ENCODE measurements around the gene OPRL1.
A peak's percentile ranks its signal among the peaks of the same experiment; 100 is the strongest.

OPRL1 gene

DNA sequence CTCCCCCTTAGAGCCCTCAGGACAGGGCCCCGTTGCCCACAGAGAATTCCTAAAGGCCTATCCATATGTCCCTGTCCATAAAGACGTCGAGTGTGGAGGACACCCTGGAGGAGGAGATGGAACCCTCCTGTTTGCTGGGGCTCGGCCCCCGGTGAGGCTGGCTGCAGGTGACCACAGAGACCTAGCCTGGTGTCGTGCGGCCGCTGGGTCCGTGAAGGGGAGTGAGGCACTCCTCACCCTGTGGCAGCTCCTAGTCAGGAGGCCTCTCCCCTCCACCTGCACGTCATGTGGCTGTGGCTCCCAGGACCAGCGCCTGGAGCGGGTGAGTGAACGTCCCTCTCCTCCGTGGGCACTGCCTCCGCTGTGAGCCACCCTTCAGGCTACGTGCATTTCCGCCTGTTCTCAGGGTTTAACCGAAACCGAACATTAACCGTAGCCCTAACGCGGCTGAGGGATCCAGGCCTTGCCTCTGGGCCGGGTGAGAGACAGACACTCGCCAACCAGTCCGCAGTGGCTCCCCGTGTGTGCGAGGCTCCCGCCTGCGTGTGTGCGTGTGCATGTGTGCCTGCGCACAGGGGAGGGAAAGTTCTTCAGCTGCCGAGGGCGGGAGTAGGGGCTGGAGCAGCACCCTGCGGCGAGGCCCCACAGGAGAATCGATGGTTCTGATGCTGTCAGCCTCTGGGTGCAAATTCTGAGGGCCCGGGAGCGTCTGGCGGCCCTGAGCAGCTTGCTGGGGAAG lies 22.8 kb upstream of the OPRL1 start:
- DNase-seq: no peak

DNA sequence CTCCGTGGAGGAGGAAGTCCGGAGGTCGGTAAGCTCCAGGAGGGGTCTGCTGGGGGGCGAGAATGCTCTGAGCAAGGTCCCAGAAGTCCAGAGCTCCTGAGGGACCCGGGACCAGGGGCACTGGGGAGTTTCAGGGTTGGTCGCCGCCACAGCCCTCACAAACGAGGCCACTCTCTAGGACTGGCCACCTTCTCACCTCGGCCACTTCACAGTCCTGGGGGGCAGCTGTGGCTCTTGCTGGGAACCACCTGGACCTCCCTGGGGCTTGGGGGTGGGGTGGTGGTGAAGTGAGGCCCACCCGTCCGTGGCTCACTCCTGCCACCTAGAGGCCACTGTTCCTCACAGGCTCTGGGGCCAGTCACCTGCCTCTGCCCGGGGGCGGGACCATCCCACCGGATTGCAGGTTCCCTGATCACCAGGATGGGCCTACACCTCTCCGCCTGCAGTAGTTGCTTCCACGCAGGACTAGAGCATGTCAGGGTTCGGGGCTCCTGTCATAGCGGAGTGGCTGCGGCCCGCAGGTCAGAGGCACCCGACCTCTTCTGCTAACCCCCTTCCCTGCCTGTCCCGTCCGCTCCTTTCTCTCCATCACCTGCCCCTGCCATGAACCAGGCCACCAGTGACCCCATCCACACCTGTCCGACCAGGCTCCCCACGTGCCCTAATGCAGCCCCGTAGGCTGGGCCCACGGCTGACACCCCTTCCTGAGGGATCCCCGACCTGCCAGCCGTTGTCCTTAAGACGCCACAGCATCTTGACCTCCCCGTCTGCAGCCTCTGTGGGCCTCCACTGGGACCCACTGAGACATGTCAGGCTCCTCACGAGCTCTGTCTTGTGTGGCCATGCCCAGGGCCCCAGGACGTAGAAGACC lies 22.0 kb upstream of the OPRL1 start:
- no peak for DNase-seq

DNA sequence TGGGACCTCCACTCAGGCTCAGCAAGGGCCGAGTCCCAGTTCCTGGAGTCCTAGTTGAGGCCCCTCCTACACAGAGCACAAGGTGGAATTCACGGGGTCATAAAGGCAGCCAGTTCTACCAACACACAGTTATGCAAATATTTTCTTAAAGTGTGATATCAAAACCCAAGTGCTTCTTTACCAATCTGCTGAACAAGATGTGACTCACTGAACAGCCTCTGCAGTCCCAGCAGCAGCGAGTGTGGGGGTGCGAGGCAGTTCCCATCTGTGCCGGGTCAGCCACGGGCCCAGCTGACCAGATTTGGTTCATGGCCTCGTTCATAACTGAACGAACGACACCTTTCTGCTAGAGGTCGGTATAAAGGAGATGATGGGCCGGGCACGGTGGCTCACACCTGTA lies 21.3 kb upstream of the OPRL1 start:
- no peak for DNase-seq

DNA sequence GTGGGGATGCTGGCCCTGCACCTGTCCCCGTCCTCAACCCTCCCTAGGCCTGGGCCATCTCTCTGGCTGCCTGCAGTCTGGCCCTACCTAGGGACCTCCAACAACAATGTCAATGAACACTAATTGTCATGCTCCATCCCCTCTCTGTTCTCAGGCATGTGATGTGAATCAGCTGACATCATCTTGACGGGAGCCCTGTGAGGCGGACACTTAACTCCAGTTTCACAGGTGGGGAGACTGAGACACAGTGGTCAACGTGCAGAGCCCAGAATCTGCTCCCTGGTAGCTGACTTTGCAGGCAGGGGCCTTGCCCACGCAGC lies 17.6 kb upstream of the OPRL1 start:
- no peak for DNase-seq

DNA sequence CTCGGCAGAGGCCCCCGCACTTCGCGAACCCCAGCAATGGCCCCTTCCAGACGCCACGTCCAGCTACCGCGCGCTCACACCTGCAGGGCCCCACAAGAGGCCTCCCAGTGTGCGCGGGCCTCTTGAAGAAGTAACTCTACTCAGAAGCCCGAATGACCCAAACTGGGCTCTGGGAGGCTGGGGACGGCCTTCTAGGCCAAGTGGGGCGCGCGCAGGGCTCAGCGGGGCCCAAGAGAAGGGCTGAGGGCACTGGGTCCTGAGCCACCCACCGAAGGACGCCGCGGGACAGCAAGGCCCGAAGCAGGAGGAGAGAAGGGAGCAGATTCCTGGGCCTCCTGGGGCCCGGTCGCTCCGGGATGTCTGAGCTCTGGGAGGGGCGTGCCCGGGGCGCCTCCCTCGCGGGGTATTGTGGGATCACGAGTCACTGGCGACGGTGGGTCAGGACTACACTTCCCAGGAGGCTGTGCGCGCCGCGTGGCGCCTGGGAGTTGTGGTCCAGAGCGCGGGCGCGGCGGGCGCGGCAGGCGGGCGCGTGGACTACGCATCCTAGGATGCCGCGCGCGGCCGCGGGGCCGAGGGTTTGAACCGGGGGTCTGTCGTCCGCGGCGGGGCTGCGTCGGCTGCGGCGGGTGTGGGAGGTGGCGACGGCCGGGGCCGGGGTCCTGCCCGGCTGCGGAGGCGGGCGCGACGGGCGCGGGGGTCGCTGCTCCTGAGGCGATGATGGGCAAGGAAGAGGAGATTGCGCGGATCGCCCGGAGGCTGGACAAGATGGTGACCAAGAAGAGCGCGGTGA lies 17.1 kb upstream of the OPRL1 start, which contains the start of gene TCEA2:
Gene TCEA2 (plus strand): TSS at position 603 of the 793 bp plus-strand sequence. CDS start 115 bp downstream, at position 718.
- peak; percentile 93 to 95 for DNase-seq

DNA sequence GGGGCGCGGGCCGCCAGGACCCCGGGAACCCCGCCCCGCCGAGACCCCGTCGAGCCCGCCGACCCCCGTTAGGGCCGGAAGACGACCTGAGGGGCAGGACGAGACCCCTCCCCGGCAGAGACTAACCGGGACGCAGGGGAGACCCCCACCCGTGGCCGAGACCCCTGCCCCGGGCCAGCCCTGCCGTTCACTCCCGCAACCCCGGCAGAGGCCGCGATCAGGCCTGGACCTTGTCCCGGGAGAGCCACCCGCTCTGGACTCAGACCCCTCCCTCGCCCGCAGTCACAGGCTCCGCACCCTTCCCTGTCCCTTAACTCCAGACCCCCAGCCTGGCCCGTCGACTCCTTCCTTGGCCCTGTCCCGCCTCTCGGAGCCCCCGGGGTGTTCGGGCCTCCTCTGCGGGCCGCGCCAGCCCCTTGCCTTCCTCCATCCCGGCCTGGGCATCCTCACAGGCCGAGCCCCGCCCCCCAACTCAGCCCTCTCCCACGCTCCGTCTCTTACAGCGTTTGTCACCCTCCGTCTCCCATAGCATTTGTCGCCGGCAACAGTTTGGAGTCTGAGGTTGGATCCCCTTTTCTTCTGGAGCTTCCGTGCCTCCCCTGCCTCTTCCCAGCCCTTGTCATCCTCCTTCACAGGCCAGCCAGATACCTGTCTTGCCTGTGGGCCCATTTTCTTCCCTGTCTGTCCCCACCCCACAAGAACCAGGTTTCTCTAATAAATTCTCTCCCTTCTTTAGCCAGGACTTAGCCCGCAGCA lies 16.3 kb upstream of the OPRL1 start:
- DNase-seq: peak in 1 of 2 donors; percentile 15

DNA sequence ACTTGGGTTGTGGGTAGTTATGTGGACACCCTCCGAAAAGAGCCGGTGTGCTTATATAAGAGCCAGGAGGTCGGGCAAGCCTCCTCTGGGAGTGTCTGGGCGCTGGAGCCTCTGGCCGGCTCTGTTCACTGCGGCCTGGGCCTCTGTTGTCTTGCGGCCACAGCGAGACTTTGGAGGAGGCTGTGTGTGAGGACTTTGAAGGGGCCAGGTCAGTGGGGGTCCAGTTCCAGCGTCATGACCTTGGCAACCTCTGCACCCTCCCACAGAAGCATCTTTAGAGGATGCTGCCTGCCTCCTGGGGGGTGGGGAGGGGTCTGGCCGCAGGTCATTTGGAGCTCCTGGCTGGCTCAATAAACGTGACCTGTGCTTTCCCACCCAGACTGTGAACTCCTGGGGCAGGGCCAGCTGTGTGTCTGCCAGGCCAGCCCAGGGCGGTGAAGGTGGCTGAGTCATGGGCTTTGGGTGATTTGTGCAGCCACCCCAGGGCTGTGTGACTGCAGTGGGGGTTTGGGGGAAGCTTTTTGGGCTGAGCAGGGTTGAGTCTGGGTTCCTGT lies 15.7 kb upstream of the OPRL1 start:
- DNase-seq: no peak

DNA sequence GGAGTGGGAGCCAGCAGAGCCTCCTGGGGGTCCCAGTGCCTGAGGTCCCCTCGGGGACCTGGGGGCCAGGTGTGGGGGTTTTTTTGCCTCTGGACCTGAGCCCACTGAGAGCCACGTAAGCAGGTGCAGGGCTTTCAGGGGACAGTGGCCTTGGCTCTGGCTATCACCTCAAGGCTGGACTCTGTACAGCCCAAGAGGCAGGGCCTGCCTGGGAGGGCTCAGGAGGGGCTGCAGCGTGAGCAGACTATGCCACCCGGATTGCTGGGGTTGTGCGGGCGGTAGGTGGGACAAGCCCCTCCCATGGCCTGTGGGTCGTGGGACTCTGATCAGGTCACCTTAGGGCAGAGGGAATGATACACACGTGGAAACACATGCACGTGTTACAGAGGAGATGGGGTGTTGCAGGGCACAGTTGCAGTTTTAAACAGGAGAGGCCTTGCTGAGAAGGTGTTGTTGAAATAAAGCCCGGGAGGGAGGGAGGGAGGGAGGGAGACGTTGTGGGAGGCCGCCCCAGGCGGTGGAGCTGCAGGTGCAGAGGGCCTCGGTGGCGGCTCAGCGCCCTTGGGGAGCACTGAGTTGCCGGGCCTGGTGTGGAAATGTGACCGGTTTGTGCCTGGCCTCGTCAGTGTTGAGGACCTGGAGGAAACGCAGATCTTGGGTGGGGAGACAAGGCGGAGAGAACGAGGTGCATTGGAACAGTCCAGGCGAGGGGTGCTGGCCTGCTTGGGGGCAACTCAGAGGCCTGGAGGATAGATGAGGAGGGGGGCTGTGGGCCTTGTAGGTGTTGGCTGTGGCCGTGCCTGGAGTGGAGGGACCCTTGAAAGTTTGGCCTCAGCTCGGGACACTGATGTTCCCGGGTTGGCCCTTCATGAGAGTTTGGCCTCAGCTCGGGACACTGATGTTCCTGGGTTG lies 14.6 kb upstream of the OPRL1 start:
- no peak for DNase-seq

DNA sequence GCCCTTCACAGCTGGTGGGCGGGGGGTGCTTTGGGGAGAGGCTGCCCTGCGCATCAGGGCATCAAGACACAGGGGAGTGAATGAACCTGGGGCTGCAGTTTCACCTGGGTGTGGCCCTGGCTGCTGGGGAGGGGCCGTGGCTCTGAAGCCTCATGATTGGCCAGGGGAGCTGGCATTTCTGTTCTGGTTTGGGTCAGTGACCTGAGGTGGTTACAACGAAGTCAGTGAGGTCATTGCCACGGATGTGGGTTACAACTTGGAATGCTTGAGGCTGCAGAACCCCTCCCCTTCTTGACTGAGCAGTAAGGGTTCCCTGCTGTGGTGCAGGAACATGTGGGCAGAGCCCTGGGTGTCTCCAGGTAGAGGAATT lies 13.9 kb upstream of the OPRL1 start:
- no peak for DNase-seq

DNA sequence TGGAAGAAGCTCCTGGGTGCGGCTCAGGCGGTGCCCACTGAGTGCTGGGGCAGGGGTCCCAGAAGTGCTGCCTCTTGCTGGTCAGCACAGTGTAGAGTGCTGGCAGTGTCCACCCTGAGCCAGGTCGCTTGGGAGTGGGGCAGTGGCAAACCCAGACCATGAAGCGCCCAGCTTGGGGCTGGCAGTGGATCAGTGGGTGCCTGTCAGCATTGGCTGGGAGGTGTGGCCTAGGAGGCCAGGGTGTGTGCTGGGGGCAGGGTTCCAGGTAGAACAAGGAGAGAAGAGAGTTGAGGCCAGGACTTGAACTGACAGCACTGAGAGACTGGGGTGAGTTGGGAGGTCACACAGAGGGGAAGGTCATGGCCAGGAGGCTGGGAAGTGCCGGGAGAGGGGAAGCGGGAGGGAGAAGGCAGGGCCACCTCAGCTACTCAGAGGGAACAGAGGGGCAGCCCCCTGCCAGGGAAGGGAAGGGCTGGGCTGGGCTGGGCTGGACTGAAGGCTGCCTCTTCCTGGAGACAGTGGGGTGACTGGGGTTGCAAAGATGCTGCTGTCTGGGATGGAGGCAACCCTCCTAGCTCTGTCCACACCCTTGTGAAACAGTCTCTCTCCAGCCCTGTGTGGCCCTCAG lies 12.8 kb upstream of the OPRL1 start:
- no peak for DNase-seq

DNA sequence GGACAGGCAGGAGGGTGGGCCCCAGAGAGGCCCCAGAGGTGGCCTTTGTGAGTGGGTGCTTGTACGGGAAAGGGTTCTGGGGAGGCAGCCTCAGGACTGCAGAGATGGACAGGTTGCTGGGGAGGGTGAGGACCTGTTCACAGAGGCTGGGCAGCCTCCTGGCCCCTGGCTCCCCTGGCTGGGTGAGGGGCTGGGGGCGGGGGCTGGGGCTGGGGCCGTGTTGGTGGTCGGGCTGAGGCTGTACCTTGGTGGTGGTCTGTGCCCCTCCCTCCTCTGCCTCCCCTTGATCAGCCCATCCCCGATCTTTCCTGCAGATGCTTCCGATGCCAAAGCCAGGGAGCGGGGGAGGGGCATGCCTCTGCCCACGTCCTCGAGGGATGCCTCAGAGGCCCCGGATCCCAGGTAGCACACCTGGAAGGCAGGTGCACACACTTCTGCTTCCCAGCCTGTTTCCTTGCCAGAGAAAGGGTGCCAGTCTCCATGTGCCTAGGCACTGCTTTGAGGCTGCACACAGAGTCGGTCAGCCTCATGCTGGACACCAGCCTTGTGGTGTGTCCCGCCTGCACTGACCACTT lies 12.1 kb upstream of the OPRL1 start:
- no peak for DNase-seq

DNA sequence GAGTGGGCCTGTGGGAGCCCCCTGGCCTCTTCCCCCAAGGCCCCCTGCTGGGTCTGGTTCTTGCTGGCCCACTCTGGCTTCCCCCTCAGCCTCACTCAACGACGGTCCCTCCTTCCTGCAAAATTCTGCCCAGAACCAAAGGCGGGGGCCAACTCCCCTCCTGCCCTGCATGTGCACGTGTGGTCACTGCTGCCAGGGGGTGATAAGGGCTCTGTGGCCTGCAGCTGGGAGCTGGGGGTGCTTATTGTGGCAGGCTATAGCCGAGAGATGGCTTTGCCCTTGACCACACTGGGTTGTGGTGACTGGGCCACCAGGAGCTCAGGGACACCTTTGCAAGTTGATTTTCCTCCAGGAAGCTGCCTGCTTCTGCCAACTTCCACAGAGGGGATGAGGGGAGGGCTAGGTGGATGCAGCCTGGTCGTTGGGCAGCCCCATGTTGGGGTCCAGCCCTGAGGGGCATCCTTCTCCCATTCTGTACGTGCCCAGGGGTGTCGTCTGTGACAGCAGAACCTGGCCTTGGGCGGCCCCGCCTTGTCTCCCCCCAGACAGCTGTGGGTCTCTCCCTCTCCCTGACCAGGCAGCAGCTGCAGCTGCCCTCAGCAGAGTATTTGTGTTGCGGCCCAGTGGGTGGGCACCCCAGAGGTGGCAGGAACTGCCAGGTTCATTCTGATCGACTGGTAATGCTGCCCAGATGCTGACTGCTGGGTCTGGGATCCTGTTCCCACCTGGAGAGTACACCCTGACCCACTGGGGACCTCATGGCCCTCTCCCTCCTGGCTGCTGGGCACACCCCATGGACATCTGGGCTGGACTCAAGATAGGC lies 11.3 kb upstream of the OPRL1 start:
- DNase-seq: no peak

DNA sequence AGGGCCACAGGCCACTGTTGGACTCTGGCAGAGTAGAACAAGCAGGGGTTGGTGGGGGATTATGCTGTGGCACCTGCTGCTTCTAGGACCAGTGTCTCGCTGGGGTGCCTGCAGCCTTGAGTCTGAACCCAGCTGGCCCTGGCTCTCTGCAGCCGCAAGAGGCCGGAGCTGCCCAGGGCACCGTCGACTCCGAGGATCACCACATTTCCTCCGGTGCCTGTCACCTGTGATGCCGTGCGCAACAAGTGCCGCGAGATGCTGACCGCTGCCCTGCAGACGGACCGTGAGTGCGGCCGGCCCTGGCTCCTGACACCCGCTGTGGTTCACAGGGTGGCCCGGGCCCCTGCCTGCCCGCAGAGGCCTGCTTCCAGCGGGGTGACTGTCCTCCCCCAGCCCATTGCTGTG lies 10.7 kb upstream of the OPRL1 start:
- DNase-seq: no peak

DNA sequence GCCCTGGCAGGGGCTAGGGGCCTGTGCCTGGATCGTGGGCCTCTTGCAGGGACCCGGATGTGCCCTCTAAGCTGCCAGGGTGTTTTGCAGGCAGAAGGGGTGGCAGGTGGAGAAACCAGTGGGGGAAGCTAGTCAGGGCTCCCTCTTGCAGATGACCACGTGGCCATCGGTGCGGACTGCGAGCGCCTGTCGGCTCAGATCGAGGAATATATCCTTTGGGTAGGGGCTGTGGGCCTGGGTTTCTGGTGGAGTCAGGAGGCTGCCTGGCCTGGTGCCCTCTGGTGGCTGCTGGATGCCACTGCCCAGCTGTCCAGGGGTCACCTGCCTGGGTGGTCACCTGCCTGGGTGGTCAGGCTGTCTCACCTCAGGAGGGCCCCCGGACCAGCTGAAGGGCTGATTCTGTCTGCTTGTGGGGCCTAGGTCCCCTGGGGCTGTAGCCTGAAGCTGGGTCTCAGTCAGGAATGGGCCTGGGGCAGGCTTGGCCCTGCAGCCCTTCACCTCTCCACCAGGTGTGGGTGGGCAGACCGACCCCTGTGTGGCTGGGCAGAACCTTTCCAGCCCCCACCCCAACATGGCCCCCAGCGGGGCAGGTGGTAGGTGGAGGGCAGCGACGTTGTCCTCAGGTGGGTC lies 10.2 kb upstream of the OPRL1 start:
- no peak for DNase-seq

DNA sequence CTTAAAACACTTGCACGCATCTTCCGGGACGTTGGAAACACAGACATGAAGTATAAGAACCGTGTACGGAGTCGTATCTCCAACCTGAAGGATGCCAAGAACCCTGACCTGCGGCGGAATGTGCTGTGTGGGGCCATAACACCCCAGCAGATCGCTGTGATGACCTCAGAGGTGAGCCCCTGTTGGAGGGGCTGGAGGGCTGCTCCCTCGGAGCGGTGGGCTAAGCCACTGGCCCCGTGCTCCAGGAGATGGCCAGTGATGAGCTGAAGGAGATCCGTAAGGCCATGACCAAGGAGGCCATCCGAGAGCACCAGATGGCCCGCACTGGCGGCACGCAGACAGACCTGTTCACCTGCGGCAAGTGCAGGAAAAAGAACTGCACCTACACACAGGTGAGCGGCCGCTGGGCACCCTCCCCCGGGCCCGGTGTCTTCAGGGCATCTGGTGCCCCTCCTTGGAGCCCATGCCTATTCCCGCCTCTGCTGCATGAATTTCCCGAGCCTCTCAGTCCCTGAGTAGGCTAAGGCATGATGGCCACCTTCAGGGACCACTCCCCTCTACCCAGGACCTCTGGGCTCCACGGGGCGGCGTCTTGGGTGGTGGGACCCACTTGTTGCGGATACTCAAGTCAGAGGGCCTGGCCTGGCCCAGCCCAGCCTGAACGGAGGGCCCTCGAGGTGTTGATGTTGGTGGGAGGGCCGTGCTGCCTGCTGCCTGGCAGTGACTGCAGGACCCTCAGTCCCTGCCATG lies 9.5 kb upstream of the OPRL1 start:
- DNase-seq: no peak

DNA sequence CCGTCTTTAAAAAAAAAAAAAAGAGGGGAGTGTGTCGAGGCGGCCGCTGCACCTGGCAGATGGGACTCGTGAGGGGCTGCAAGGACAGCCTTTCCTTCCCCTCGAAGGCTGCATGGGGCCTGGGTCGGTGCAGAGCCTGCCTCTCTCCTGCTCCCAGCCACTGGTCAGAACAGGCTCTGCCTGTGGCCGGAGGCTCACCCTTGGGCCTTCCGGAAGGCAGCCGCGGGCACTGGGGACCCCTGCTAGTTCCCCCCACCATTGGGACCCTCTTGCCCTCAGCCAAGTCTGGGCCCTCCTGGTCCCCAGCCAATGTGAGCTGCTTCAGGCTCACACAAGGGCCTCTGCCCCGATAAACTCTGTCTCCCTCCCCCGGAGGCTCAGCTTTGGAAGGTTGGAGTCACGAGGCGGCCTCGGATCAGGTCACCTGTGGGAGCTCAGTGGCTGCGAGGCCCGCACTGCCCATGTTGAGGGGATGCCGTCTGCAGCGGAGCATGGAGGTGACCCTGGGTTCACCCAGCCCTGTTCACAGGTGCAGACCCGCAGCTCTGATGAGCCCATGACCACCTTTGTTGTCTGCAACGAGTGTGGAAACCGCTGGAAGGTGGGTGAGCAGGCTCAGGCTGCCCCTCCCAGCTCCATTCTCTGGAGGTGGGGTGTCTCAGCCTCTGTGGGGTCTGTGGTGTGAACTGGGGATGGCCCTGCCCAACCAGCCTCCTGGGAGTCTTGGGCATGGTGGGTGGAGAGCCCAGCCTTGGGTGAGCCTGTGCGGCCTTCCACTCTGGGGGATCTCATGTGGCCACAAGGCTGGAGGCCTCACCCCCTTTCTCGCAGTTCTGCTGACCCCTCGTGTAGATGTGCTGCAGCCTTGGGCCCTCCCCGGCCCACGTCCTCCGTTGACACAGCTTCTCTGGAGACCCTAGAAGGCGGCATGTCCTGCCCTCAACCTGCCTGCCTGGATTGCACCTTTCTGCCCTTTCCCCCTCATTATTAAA lies 8.2 kb upstream of the OPRL1 start:
- DNase-seq: no peak

DNA sequence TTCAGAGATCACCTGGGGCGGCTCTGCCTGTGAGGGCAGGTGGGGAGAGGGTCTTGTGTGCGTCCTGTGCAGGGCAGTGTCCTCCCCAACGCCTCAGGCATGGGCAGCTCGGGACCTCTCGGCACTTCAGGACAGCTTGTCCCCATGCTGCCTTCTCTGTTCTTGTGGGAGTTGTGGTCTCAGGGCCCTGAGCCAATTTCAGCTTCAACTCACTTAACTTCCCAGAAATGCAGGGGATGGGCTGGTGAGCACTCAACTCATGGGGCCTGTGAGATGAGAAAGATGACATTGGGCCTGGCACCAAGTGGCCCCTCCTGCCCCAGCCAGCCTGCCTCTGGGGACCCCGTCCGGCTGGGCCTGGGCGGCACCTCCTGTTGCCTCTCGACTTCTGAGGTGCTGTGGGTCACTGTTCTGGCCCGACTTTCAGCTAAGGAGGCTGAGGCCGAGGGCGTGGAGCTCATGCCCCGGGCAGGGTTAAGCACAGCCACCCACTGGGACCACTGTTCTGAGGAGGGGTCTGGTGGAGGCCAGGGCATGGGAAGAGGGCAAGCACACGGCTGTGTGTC lies 7.3 kb upstream of the OPRL1 start:
- no peak for DNase-seq

Measured in hippocampal formation (tissue), 2 donors.